Measurements from ENCODE around the gene TEX261.

The TEX261 gene

DNA sequence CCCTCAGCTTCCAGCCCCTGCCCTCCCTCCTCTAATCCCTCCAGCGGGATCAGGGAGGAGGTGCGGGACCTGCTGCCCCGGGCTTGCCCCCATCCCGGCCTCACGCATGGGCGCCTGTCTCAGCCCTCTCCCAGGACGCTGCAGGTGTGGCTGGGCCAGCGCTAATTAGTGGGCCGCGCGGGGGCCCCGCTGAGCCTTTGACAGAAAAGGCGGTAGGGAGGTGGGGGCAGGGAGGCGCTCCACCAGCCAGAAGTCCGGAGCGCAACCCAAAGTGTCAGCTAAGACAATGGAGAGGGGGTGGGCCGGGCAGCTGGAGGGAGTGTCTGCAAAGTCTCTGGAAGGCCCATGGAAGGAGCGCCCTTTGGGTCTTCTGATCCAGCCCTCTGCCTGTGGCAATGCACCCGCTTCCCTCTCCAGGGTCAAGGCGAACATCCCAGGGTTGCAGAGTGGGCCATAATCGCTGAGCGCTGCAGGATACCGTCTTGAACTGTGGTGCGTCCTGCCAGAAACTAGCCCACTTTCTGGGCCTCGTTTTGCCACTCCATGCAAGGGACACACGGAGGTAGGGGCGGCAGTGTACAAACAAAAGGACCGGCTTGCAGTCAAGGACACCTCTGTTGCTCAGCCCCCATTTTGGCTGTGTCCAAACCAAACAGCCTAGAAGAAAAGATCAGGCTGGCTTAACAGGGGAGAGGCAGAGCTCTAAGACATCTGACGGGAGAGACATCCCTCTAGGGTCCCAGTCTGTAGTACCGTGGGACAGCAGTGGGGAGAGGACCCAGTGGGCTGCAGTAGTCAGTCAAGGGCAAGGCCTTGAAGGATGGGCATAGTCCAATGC lies 55.5 kb downstream of the TEX261 start:
- no peak for DNase-seq (ENCODE audit: low read depth in 2 of 2)
- H3K4me3 ChIP-seq (replicated peaks in 1 of 2; ENCODE audit: low read depth in 2 of 2, low read length in 2 of 2), result no peak overlapping the region
- TF ChIP-seq, protein P1, sequence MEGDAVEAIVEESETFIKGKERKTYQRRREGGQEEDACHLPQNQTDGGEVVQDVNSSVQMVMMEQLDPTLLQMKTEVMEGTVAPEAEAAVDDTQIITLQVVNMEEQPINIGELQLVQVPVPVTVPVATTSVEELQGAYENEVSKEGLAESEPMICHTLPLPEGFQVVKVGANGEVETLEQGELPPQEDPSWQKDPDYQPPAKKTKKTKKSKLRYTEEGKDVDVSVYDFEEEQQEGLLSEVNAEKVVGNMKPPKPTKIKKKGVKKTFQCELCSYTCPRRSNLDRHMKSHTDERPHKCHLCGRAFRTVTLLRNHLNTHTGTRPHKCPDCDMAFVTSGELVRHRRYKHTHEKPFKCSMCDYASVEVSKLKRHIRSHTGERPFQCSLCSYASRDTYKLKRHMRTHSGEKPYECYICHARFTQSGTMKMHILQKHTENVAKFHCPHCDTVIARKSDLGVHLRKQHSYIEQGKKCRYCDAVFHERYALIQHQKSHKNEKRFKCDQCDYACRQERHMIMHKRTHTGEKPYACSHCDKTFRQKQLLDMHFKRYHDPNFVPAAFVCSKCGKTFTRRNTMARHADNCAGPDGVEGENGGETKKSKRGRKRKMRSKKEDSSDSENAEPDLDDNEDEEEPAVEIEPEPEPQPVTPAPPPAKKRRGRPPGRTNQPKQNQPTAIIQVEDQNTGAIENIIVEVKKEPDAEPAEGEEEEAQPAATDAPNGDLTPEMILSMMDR (IDR thresholded peaks at IDR 0.05; ENCODE audit: low read depth, low read length), result no peak

DNA sequence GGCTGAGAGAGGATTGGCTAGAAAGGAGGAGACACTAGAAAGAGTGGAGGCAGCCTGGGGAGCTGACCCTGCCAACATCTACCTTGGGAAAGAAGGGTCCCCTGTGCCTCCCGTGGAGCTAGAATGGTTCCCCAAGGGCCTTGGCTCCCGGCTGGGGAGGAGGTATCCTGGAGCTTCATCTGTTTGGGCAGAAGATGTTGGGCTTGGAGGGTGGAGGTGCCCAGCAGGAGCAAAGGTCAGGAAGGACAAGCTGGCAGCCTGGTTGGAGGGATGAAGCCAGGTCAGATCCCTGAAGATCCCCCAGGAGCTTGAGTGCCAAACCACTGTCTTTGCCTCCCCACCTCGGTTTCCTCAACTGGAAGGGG lies 56.1 kb downstream of the TEX261 start:
- no peak overlapping the region for H3K4me3 ChIP-seq (replicated peaks in 1 of 2; ENCODE audit: low read depth in 2 of 2, low read length in 2 of 2)
- no peak for DNase-seq (ENCODE audit: low read depth in 2 of 2)
- TF ChIP-seq, protein P1 (IDR thresholded peaks at IDR 0.05; ENCODE audit: low read depth, low read length), result no peak

DNA sequence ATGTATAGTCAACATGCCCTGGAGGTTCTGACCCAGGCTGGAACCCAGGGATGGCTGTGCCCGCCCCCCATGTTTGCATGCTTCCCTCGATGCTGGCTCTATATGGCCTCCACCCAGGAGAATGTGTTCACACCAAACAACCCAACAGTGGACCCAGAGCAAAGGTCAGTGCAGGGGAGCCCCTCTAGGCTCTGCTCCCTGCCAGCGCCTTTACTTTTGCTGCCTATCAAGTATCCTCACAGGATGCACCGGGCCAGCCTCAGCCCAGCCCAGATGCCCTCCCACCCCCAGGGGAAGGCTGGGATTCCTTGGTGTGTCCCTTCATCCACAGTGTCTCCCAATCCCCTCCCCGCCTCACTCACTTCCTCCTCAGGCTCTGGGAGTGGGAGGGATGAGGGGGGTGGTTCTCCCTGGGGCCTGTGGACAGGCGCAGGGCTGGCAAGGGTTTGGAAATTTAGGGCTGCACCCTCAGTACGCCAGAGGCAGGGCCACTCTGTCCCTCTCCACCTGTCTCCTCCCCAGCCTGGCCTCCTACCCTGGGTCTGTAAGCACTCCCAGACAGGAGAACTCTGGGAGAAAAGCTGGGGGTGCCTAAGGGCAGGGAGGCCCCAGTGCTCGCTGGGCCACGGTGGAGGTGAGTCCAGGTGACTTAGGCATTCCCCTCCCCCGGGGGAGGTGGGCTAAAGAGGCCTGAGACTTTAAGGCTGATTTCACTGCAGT lies 56.6 kb downstream of the TEX261 start:
- no peak overlapping the region for H3K4me3 ChIP-seq (replicated peaks in 1 of 2; ENCODE audit: low read depth in 2 of 2, low read length in 2 of 2)
- DNase-seq (ENCODE audit: low read depth in 2 of 2), result no peak
- TF ChIP-seq, protein P1 (IDR thresholded peaks at IDR 0.05; ENCODE audit: low read depth, low read length), result no peak

DNA sequence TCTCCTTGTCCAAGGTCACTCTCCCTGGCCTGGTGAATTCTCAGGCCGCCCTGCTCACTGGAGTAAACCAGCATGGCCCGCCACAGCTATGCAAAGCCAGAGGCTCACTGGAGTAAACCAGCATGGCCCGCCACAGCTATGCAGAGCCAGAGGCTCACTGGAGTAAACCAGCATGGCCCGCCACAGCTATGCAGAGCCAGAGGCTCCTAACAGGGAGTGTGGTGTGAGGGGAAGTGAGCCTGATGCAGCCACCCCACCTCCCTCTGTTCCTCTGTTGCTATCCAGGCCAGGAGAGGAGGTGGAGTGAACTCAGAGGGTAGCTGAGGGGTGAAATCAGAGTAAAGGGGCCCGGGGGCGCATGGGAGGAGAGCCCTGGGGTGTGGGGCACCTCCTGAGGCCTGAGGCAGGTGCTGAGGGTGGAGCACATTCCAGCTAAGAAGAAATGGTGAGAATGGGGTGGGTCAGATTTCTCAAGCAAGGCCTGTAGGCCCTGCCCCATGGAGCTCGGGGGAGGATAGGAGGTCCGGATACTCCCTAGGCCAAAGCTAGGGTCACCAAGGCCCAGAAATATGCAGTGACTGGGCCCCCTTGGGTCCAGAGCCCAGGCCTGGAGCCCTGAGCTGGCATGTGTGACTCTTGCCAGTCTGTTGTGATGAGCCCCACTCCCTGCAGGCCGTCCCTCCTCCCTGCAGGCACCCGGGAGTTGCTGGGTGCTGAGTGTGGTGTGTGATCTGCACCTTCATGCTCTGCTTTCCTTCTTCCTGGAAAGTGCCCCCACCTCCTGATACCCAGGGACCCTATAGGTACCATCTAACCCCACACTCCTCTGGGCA lies 57.5 kb downstream of the TEX261 start:
- TF ChIP-seq, protein P1 (IDR thresholded peaks at IDR 0.05; ENCODE audit: low read depth, low read length), result no peak
- H3K4me3 ChIP-seq (replicated peaks in 1 of 2; ENCODE audit: low read depth in 2 of 2, low read length in 2 of 2), result no peak overlapping the region
- no peak for DNase-seq (ENCODE audit: low read depth in 2 of 2)

DNA sequence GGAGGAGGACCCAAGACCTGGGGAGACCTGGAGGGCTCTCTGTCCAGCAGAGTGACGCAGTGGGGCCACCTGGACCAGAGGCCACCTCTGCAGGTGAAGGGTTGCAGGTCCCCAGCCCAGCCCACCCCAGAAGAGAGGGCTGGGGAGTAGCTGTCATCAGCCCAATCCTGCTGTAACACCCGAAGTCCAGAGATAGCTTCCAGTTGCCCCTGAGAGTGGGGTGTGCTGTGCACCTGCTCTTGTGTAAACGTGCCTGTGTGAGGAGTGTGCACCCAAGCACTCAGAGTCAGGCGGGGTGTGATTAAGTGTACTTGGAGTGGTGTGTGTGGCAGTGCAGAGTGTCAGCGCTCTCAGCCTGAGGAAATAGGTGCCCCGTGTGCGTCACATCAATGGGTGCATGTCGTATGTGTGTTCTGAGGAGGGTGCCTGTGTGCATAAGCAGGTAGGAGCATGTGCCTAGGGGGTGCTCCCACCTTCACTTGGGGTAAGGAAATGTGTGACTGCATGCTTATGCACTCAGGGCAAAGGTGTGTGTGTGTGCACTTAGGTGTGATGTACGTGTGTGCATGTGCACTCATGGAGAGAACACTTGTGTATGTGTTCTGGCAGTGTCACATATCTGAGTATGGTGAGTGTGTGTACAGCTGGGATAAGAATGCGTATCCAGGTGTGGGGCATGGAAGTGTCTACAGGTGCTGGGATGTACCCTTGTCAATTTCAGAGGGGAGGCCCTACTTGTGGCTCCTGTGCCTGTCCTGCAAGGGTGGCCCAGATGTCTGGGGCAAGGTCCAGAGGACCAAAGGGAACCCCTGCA lies 58.3 kb downstream of the TEX261 start:
- TF ChIP-seq, protein P1 (IDR thresholded peaks at IDR 0.05; ENCODE audit: low read depth, low read length), result no peak
- no peak overlapping the region for H3K4me3 ChIP-seq (replicated peaks in 1 of 2; ENCODE audit: low read depth in 2 of 2, low read length in 2 of 2)
- DNase-seq (ENCODE audit: low read depth in 2 of 2), result no peak
